K562 treated with DMSO at 1 percent for 24 hours (cell line): ENCODE results near the gene PLD5. TPM values are rescaled to one million over a fixed set of nuclear protein-coding genes. Genes with fewer than 3 reads are reported as not detected.

ENCODE experiments used
- total RNA-seq: library from RNA; unstranded; fragments of 300-600 nt; gene quantifications from 2 replicates; pipeline ENCODE4 v1.2.3, GENCODE V29; 2022; ENCODE audit warnings: low read depth; ENCODE audit not compliant: insufficient read depth

The PLD5 gene
- total RNA-seq, result not detected in 2 replicates

DNA sequence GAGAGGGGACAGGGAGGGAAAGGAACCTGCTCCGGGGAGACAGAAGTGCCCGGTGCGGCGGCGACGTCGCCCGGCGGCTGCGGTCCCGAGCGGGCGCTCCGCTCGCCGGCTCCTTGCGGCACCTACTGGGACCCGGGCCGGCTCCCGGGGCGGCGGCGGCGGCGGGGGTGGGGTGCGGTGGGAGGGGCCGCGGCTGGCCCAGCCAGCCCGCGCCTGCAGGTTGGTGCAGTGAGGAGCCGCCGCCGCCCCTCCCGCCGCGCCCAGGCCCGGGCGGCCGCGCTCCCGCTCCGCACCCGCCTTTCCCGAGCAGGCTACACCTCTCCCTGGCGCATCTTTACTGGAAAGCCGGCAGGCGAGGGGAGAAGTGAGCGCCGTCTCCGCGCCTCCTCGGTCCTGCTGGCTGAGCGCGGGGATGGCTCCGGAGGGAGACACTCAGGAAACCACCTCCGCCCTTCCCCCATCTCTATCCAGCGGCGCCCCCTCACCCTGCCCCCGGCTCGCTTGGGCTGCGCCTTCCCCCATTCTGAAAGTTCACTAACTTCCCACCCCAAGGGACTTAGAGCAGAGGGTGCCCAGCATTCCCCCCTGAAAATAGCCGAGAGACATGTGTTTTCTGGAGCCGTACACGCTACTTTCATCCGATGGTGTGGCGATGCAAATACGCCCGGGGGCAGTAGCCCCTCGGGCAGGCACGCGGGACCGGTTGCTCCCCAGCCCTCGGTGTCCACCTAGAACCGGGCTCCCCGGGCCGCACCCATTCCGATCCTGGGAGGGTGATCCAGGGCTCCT, at the start of gene PLD5:
PLD5 (minus strand) TSS at position 127 of the 789 bp plus-strand sequence.

